Activated CD4-positive, alpha-beta T cell treated with anti-CD3 and anti-CD28 coated beads for 36 hours (primary cell): Measurements from ENCODE around the gene HES4. TPM values are rescaled to one million over a fixed set of nuclear protein-coding genes. Genes with fewer than 3 reads are reported as not detected.

Experiments used
- ATAC-seq: fragments of 200-7000 bp; cut with Tn5 transposase; one replicate; pipeline ENCODE4 v1.10.0; 2021; ENCODE audit warnings: mild to moderate bottlenecking, moderate library complexity
- CTCF ChIA-PET: fragments of 350-600 bp; sonication (Branson Sonifier 250); formaldehyde crosslinking; loops from one replicate; lab custom pipeline; 2021; ENCODE audit warnings: antibody characterized with exemption; lab: Charles Lee
- POLR2A ChIA-PET: fragments of 350-600 bp; sonication (Branson Sonifier 250); formaldehyde crosslinking; loops from one replicate; lab custom pipeline; 2021; ENCODE audit warnings: antibody characterized with exemption, inconsistent platforms; lab: Charles Lee
- DNase-seq: peaks from one replicate; pipeline ENCODE4 v3.0.0-alpha.2; 2020
- H3K27ac Mint-ChIP-seq: one replicate; pipeline ENCODE4 v1.8.0; 2021; ENCODE audit warnings: mixed read lengths
- H3K27me3 Mint-ChIP-seq: one replicate; pipeline ENCODE4 v1.8.0; 2021; ENCODE audit warnings: mixed read lengths
- H3K36me3 Mint-ChIP-seq: one replicate; pipeline ENCODE4 v1.8.0; 2021; ENCODE audit warnings: low read depth, mixed read lengths
- H3K4me1 Mint-ChIP-seq: one replicate; pipeline ENCODE4 v1.8.0; 2021; ENCODE audit warnings: mixed read lengths
- H3K4me3 Mint-ChIP-seq: one replicate; pipeline ENCODE4 v1.8.0; 2021; ENCODE audit warnings: mild to moderate bottlenecking, moderate library complexity, mixed read lengths
- H3K9me3 Mint-ChIP-seq: one replicate; pipeline ENCODE4 v1.8.0; 2021; ENCODE audit warnings: low read depth, mixed read lengths
- intact Hi-C, 2 experiments: fragments of 100-400 bp; cut with DNase I in 1 of 2; cut with micrococcal nuclease in 1 of 2; formaldehyde crosslinking; loops; one replicate each; pipeline versions ENCODE4 v1.14.2 to v1.15.1; 2022 to 2024; cut with DNase I, micrococcal nuclease
- total RNA-seq, 2 experiments: library from RNA; stranded (reverse); gene quantifications; one replicate each; pipeline ENCODE4 v1.2.3, GENCODE V29; 2021

Gene HES4
- total RNA-seq, 2 experiments from 2014 or later, result 3.5 to 4.2 TPM

DNA sequence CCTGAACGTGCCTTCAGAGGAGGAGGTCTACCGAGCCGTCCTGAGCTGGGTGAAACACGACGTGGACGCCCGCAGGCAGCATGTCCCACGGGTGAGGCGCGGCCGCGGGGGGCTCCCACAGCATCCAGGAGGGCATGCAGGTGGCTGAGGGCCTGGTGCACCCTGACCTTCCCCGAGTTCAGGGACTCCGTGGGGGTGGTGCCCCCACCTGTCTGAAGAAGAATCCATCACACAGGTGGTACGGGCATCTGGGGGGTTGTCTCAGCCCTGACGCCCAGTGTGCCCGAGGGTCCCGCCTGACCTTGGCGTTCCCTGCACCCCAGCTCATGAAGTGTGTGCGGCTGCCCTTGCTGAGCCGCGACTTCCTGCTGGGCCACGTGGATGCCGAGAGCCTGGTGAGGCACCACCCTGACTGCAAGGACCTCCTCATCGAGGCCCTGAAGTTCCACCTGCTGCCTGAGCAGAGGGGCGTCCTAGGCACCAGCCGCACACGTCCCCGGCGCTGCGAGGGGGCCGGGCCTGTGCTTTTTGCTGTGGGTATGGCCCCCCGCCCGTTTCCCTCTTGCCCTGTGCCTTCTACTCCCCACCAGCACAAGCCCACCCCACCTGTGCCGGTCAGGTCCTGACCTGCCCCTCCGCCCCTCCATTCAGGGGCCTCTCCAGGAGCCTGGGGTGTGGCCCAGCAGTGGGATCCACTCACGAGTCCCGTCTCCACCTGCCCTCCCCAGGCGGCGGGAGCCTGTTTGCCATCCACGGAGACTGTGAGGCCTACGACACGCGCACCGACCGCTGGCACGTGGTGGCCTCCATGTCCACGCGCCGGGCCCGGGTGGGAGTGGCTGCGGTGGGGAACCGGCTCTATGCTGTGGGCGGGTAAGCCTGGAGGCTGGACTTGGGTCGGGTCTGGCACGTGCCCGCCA lies 37.3 kb downstream of the HES4 start:
- H3K27ac Mint-ChIP-seq, result no peak overlapping the region
- POLR2A ChIA-PET, result no interaction called here
- H3K4me1 Mint-ChIP-seq, result peaks cover 17% of the 10 kb centered on the region
- intact Hi-C loops, result loop anchor here in 1 of 2 experiments (10.0 kb wide), 1 partner anchor 62 kb away; the partner anchor contains the start of gene AGRN
- ATAC-seq, result no peak
- no peaks in the 10 kb centered on the region for H3K9me3 Mint-ChIP-seq
- H3K4me3 Mint-ChIP-seq, result peak overlapping the region; percentile 56
- H3K27me3 Mint-ChIP-seq, result no peaks in the 10 kb centered on the region
- H3K36me3 Mint-ChIP-seq, result peaks cover 2% of the 10 kb centered on the region
- no peak for DNase-seq
- CTCF ChIA-PET, result no interaction called here

DNA sequence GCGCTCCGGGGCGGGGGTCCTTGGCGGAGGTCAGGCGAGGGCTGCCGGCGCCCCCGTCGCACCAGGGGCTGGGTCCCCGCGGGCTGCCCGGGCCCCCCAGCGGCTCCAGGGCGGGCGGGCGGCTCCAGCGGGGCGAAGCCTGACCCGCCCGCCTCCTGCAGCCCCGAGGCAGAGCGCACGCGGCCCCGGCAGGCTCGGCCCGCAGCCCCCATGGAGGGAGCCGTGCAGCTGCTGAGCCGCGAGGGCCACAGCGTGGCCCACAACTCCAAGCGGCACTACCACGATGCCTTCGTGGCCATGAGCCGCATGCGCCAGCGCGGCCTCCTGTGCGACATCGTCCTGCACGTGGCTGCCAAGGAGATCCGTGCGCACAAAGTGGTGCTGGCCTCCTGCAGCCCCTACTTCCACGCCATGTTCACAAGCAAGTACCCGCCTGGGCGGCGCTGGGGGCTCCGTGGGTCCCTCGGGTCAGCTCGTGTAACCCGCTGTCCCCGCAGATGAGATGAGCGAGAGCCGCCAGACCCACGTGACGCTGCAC lies 38.7 kb downstream of the HES4 start:
- Mint-ChIP-seq H3K27me3 (no peaks in the 10 kb centered on the region), H3K9me3 (no peaks in the 10 kb centered on the region), H3K4me1 (peaks cover 23% of the 10 kb centered on the region), H3K36me3 (peaks cover 10% of the 10 kb centered on the region), H3K27ac (no peak overlapping the region), H3K4me3 (peak overlapping the region; percentile 56)
- DNase-seq, result no peak
- intact Hi-C loops, result loop anchor here in 1 of 2 experiments (10.0 kb wide), 1 partner anchor 64 kb away; the partner anchor contains the start of gene AGRN
- CTCF ChIA-PET, result no interaction called here
- ATAC-seq, result no peak
- POLR2A ChIA-PET, result no interaction called here

DNA sequence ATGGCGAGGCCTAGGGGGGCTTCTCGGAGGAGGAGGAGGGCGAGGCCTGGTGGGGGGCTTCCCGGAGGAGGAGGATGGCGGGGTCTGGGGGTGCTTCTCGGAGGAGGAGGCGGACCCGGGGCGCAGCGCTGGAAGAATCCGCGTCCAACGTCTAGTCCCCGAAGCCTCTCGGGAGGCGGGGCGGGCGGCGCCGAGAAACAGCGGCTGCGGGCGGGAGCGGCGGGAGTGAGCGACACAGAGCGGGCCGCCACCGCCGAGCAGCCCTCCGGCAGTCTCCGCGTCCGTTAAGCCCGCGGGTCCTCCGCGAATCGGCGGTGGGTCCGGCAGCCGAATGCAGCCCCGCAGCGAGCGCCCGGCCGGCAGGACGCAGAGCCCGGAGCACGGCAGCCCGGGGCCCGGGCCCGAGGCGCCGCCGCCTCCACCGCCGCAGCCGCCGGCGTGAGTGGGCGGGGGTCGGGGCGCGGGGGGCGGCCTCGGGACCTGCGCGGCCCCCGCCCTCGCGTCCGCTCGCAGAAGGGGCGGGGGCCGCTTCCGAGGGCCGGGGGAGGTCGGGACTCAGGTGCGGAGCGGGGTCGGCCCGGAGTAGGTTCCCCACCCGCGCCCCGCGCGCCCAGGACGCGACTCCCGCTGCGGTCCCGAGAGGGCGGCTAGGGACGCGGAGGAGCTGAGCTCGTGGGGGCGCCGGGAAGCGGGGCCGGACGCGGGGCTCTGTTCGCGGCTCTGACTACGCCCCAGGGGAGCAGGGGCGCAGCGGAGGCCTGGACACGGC lies 39.4 kb downstream of the HES4 start, which contains the start of gene KLHL17:
KLHL17 (plus strand) TSS at position 222 of the 769 bp plus-strand sequence; CDS start at position 332, 110 bp downstream.
- Mint-ChIP-seq H3K36me3 (peaks cover 11% of the 10 kb centered on the region), H3K27ac (no peak within 1 kb of the TSS), H3K27me3 (no peaks in the 10 kb centered on the region), H3K4me1 (peaks cover 19% of the 10 kb centered on the region), H3K9me3 (no peaks in the 10 kb centered on the region), H3K4me3 (peak within 1 kb of the TSS; percentile 82)
- CTCF ChIA-PET, result no interaction called here
- POLR2A ChIA-PET, result no interaction called here
- ATAC-seq (peak; percentile 72), DNase-seq (peak; percentile 91)
- intact Hi-C loops, result loop anchor here (1.0 to 10.0 kb wide), 2 partner anchors 64 to 99 kb away; partner anchors contain the start of gene AGRN (in 1 of the 2)

DNA sequence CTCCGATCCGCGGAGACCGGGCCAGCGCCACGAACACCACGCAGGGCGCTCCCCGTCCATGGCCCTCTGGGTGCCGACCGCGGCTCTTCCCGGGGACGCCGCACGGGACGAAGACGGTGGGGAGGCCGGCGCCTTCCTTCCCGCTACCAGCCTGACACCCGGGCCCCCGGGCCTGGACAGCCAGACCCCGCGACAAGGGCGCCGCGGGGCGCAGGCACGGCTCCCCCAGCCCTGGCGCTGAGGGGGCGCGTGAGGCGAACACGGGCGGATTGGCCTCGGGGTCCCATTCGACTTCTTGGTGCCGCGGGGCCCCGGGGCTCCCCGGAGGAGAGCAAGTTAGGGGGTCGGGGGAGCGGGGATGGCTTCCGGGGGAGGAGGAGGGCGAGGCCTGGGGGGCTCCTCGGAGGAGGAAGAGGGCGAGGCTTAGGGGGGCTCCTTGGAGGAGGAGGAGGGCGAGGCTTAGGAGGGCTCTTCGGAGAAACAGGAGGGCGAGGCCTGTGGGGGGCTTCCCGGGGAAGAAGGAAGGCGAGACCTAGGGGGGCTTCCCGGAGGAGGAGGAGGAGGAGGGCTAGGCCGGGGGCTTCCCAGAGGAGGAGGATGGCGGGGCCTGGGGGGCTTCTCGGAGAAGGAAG lies 40.0 kb downstream of the HES4 start:
- Mint-ChIP-seq H3K27ac (no peak overlapping the region), H3K27me3 (no peaks in the 10 kb centered on the region), H3K36me3 (peaks cover 18% of the 10 kb centered on the region), H3K4me3 (peak overlapping the region; percentile 82), H3K9me3 (no peaks in the 10 kb centered on the region), H3K4me1 (peaks cover 18% of the 10 kb centered on the region)
- peak; percentile 2 for ATAC-seq
- POLR2A ChIA-PET, result no interaction called here
- CTCF ChIA-PET, result interaction anchor here (1.1 kb wide), 1 partner anchor 23 kb away, joined by 3 read pairs; no protein-coding TSS in a partner anchor
- no peak for DNase-seq
- intact Hi-C loops, result loop anchor here (1.0 to 10.0 kb wide), 7 partner anchors 41 to 348 kb away; partner anchors contain the start of genes AGRN (in 1 of the 2), C1orf159 (in 1 of the 2) and PUSL1 (in 1 of the 2)

DNA sequence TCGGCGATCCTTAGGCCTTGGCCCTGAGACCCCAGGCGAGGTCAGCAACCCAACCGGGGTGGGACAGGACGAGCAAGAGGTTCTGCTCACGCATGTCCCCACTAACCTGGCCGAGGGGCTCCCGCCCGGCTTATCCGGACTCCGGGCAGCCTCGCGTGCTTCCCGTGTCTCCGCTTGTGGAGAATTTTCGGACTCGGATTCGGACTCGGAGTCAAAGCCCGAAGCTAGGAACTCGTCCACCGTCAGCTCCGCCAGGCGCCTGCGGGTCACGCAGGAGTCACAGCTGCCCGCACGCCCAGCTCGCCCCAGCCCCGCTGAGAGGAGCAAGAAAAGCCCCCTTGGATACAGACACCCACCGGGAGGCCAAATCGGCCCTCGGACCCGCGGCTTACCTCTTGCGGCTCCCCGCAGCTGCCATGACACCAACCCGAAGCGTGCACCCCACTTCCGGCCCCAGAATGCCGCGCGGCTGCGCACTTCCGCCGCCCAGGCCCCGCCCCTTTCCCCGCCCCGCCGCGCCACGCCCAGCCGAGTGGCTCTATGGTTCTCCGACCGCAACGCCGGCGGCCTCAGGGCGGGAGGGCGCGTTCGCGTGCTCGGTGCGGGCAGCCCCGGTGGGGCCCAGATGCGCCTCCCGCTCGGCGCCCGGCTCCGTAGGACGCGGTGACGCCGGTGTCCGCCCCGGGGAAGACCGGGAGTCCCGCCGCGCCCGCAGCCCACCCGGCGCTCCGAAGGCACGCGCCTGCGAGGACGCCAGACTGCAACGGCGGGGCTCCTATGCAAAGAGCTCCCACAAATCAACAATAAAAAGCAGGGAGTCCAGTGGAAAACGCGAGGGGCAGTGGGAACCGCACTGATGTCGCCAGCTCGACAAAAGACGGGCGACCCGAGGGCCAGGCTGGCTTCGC lies 40.8 kb downstream of the HES4 start, which contains the start of gene NOC2L:
NOC2L (minus strand) TSS at position 434 of the 908 bp plus-strand sequence; CDS start at position 418, 16 bp downstream.
- intact Hi-C loops, result loop anchor here in 1 of 2 experiments (1.0 kb wide), 5 partner anchors 42 to 349 kb away; partner anchors contain the start of genes C1orf159 and PUSL1
- ATAC-seq (peak; percentile 86), DNase-seq (peak; percentile 98)
- Mint-ChIP-seq H3K4me3 (peak within 1 kb of the TSS; percentile 82), H3K9me3 (no peaks in the 10 kb centered on the region), H3K27me3 (no peaks in the 10 kb centered on the region), H3K27ac (peak within 1 kb of the TSS; percentile 63), H3K36me3 (peaks cover 18% of the 10 kb centered on the region), H3K4me1 (peaks cover 18% of the 10 kb centered on the region)
- ChIA-PET CTCF (interaction anchor here (1.1 kb wide), 1 partner anchor 24 kb away, joined by 3 read pairs; no protein-coding TSS in a partner anchor), POLR2A (interaction anchor here (0.6 to 0.7 kb wide), 3 partner anchors 18 to 587 kb away, joined by 3 to 4 read pairs (median 3); partner anchors contain the start of gene MRPL20)

DNA sequence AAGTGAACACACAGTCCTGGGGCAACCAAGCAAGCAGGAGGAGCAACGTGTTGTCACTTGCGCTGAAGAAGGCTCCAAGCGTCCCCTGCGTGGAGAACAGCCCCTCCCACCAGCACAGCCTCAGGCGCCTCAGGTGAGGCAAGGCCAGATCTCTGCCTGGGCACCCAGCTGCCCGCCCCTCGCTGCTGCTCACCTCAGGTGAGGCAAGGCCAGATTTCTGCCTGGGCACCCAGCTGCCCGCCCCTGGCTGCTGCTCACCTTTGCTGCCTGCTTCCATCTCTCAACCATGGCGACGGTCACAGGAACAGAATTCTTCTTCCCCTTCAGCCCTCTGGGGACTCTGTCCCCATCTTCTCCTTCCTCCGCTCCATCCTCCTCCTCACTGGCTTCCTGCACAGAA lies 43.3 kb downstream of the HES4 start:
- peaks cover 17% of the 10 kb centered on the region for H3K4me1 Mint-ChIP-seq
- ChIA-PET CTCF (no interaction called here), POLR2A (no interaction called here)
- peaks cover 30% of the 10 kb centered on the region for H3K36me3 Mint-ChIP-seq
- ATAC-seq (no peak), DNase-seq (no peak)
- no peak overlapping the region for H3K27ac Mint-ChIP-seq
- no peaks in the 10 kb centered on the region for H3K9me3 Mint-ChIP-seq
- H3K27me3 Mint-ChIP-seq, result no peaks in the 10 kb centered on the region
- intact Hi-C loops, result no loop called here
- H3K4me3 Mint-ChIP-seq, result no peak overlapping the region

DNA sequence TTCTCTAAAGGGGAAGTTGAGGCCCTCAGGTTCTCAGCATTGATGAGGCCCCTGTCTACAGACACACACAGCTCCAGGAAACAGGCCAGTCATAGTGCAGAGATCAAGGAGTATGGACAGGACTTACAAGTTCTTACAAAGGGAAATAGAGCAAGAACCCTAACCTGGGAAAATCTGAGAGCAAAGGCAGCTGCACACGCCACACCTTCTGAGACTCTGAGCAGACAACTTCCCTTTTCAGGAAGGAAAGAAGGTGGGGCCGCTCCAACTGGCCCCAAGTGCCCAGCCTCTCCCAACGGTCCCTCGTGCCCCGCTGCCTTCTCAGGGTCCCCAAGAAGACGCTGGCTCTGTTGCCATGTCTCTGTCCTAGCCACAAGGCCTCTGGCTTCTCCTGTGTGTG lies 44.4 kb downstream of the HES4 start:
- no peak for DNase-seq
- Mint-ChIP-seq H3K36me3 (peaks cover 39% of the 10 kb centered on the region), H3K9me3 (no peaks in the 10 kb centered on the region), H3K27ac (no peak overlapping the region), H3K4me1 (peaks cover 13% of the 10 kb centered on the region), H3K27me3 (no peaks in the 10 kb centered on the region), H3K4me3 (no peak overlapping the region)
- intact Hi-C loops, result no loop called here
- no peak for ATAC-seq
- POLR2A ChIA-PET, result no interaction called here
- CTCF ChIA-PET, result no interaction called here

DNA sequence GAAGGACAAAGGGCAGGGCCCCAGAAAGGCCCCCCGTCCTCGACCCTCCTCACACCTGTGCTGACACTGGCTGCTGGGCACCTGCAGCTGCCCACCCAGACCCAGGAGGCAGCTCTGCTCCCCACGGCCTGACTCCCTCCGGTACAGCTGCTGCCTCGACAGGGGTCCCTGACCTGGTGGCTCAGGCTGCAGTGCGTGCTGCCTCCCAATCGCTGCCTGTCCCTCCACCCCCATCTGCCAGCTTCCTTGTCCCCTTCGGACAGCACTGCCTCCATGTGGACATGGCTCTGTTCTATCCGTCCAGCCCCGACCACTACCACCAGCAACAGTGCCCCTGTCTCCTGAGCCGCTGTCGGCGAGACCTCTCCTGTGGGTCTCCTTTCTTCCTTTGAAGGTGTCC lies 45.0 kb downstream of the HES4 start:
- H3K27me3 Mint-ChIP-seq, result no peaks in the 10 kb centered on the region
- no peak for DNase-seq
- intact Hi-C loops, result no loop called here
- peaks cover 43% of the 10 kb centered on the region for H3K36me3 Mint-ChIP-seq
- CTCF ChIA-PET, result no interaction called here
- ATAC-seq, result no peak
- POLR2A ChIA-PET, result no interaction called here
- H3K4me1 Mint-ChIP-seq, result peaks cover 13% of the 10 kb centered on the region
- H3K4me3 Mint-ChIP-seq, result no peak overlapping the region
- no peak overlapping the region for H3K27ac Mint-ChIP-seq
- no peaks in the 10 kb centered on the region for H3K9me3 Mint-ChIP-seq

DNA sequence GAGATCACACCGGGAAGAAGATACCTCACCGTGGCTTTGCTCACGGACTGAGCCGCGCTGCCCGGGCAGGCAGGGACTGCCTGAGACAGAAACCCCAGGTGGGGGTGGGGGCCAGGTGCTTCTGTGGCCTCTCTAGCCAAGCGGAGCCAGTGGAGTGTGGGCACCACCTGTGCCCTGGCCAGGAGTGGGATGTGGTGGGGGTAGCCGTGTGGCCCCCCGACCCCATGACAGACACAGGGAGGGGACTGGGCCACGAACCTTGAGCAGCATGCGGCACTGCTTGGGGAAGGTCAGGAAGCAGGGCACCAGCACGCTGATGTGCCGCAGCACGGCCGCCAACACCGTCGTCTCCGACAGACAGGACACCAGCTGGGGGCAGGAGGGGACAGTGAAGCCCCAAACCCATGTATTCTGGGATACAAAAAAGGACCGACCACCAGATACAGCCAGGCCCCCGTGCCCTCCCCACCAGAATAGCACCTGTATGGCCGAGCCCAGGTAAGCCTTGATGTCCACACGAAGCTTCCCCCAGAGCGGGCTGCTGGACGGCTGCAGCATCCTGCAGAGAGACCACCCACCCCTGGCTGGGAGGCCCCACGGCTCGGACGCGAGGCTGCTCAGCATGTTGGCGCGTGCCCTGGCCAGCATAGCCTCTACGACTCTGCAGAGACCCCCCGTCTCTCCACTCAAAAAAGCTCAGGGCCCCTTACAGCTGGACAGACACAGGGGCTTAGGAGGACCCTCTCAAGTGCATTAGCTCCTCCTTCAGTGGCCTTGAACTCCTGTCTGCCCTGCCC lies 46.2 kb downstream of the HES4 start:
- Mint-ChIP-seq H3K27me3 (no peaks in the 10 kb centered on the region), H3K4me1 (peaks cover 13% of the 10 kb centered on the region), H3K9me3 (no peaks in the 10 kb centered on the region), H3K36me3 (peaks cover 51% of the 10 kb centered on the region), H3K27ac (no peak overlapping the region), H3K4me3 (no peak overlapping the region)
- no peak for DNase-seq
- CTCF ChIA-PET, result no interaction called here
- intact Hi-C loops, result no loop called here
- ATAC-seq, result no peak
- POLR2A ChIA-PET, result no interaction called here
